Measurements from ENCODE around the gene OR10H1.

DNA sequence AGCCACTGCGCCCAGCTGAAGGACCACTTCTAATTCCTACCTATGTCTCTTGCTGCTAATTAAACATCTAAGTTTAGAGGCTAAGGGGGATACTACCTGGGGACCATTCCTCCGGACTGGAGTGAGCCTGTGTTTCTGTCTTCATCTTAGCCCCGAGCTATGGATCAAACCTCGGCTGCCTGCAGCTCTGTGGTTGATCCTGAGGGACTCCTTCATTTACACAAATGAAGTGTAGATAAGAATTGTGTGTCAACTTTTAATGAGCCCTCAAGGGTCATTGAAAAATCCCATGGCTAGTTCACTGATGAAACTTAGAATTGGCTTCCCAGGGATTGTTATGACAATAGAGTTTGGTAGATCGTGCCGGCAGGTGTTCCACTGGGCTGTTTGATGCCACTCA is 31.5 kb upstream of the OR10H1 start:
- TF ChIP-seq, protein P1, sequence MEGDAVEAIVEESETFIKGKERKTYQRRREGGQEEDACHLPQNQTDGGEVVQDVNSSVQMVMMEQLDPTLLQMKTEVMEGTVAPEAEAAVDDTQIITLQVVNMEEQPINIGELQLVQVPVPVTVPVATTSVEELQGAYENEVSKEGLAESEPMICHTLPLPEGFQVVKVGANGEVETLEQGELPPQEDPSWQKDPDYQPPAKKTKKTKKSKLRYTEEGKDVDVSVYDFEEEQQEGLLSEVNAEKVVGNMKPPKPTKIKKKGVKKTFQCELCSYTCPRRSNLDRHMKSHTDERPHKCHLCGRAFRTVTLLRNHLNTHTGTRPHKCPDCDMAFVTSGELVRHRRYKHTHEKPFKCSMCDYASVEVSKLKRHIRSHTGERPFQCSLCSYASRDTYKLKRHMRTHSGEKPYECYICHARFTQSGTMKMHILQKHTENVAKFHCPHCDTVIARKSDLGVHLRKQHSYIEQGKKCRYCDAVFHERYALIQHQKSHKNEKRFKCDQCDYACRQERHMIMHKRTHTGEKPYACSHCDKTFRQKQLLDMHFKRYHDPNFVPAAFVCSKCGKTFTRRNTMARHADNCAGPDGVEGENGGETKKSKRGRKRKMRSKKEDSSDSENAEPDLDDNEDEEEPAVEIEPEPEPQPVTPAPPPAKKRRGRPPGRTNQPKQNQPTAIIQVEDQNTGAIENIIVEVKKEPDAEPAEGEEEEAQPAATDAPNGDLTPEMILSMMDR (IDR thresholded peaks at IDR 0.05), result no peak
- TF ChIP-seq, protein P2, sequence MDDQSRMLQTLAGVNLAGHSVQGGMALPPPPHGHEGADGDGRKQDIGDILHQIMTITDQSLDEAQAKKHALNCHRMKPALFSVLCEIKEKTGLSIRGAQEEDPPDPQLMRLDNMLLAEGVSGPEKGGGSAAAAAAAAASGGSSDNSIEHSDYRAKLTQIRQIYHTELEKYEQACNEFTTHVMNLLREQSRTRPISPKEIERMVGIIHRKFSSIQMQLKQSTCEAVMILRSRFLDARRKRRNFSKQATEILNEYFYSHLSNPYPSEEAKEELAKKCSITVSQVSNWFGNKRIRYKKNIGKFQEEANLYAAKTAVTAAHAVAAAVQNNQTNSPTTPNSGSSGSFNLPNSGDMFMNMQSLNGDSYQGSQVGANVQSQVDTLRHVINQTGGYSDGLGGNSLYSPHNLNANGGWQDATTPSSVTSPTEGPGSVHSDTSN (IDR thresholded peaks at IDR 0.05), result no peak
- no peak for TF ChIP-seq EP300 (IDR thresholded peaks at IDR 0.05; ENCODE audit: borderline replicate concordance in 1 of 2, low read depth in 1 of 2, low read length in 1 of 2)

Data from SK-N-SH (cell line).